H1 (cell line): ENCODE data around the gene TXNL4A. TPM values are rescaled to one million over a fixed set of nuclear protein-coding genes. Genes with fewer than 3 reads are reported as not detected.

ENCODE experiments used
- BRCA1 ChIP-seq: IDR thresholded peaks from 2 replicates; pipeline ENCODE4 v1.6.1; 2012; ENCODE audit warnings: low read depth, low read length, improper control_type of control experiment
- CHD1 ChIP-seq: IDR thresholded peaks from 2 replicates; pipeline ENCODE4 v1.6.1; 2012; ENCODE audit warnings: low read depth, low read length, improper control_type of control experiment
- CREB1 ChIP-seq: IDR thresholded peaks from 2 replicates; pipeline ENCODE4 v1.6.1; 2012; ENCODE audit warnings: inconsistent platforms
- SIRT6 ChIP-seq: IDR thresholded peaks from one replicate; pipeline ENCODE4 v1.7.1; 2012; ENCODE audit warnings: low read length, inconsistent platforms
- SIX5 ChIP-seq: IDR thresholded peaks from 2 replicates; pipeline ENCODE4 v1.6.1; 2011; ENCODE audit warnings: mild to moderate bottlenecking, low read depth, low read length
- TBP ChIP-seq: IDR thresholded peaks from 2 replicates; pipeline ENCODE4 v1.6.1; 2011; ENCODE audit warnings: low read depth, low read length, improper control_type of control experiment
- polyA plus RNA-seq, 7 experiments: library from polyadenylated mRNA; depleted of rRNA in 3 of 7; stranded (reverse) in 5 of 7; unstranded in 2 of 7; fragments of >200 nt in 5 of 7; fragments of 200-250 nt in 2 of 7; gene quantifications; 1 replicate in 5 of 7; 2 replicates in 1 of 7; 4 replicates in 1 of 7; pipeline versions ENCODE4 v1.2.1 to v1.2.3, GENCODE V29; 2011 to 2013; ENCODE audit warnings: missing spikeins in 2 of 7, mixed read lengths in 2 of 7
- total RNA-seq: library from RNA; stranded (reverse); fragmentation: NEBNext Ultra II Directional; extraction: Animal tissue kit (Norgen Biotek cat#: 25700); gene quantifications from 2 replicates; pipeline ENCODE4 v1.2.1, GENCODE V29; 2021
- TF ChIP-seq, protein P1 (sequence below): fragments of 300-600 bp; sonication (generic); IDR thresholded peaks from 2 replicates; pipeline ENCODE4 v1.7.1; 2012; ENCODE audit warnings: low read length, moderate library complexity, mild to moderate bottlenecking, inconsistent platforms; ENCODE audit not compliant: insufficient replicate concordance
- TF ChIP-seq, protein P2 (sequence below): IDR thresholded peaks from 2 replicates; pipeline ENCODE4 v1.6.1; 2012; ENCODE audit warnings: inconsistent platforms

Gene TXNL4A
- total and polyA plus RNA-seq, 2 of the 8 experiments (the other 6 are each of a cell fraction or from before 2014, with no cell fraction given), result 169 to 181 TPM

DNA sequence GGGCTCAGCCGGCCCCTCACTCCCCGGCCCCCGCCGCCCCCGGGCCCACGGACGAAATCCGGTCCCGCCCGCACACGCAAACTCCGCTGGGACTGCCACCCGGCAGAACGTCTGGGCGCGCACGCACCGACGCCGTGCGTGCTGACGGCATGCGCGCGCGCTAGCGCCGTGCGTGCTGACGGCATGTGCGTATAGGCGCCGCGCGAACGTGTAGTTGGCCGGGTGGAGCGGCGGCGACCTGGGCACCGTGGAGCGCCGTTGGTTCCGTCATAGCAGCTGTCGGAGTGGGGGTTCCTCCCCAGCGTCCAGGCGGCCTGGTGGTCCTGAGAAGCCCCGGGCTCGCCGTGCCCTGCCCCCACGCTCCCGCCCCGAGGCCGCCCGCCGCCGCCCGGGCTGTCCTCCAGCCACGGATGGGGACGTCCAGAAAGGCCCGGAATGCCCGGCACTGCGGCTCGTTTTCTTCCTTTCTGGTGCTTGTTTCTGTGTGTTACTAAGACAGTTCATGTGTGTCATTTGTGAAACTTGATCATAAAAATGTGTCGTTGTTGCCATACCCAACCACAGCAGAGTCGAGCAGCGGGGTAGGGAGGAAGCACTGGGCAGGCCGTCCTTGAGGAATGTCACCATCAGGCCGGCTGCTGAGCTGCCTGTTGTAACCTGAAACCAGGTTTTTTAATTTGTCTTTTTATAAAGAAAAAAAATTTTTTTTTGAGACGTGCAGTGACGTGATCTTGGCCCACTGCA is at the start of gene TXNL4A (continued):
- TF ChIP-seq, protein P1, sequence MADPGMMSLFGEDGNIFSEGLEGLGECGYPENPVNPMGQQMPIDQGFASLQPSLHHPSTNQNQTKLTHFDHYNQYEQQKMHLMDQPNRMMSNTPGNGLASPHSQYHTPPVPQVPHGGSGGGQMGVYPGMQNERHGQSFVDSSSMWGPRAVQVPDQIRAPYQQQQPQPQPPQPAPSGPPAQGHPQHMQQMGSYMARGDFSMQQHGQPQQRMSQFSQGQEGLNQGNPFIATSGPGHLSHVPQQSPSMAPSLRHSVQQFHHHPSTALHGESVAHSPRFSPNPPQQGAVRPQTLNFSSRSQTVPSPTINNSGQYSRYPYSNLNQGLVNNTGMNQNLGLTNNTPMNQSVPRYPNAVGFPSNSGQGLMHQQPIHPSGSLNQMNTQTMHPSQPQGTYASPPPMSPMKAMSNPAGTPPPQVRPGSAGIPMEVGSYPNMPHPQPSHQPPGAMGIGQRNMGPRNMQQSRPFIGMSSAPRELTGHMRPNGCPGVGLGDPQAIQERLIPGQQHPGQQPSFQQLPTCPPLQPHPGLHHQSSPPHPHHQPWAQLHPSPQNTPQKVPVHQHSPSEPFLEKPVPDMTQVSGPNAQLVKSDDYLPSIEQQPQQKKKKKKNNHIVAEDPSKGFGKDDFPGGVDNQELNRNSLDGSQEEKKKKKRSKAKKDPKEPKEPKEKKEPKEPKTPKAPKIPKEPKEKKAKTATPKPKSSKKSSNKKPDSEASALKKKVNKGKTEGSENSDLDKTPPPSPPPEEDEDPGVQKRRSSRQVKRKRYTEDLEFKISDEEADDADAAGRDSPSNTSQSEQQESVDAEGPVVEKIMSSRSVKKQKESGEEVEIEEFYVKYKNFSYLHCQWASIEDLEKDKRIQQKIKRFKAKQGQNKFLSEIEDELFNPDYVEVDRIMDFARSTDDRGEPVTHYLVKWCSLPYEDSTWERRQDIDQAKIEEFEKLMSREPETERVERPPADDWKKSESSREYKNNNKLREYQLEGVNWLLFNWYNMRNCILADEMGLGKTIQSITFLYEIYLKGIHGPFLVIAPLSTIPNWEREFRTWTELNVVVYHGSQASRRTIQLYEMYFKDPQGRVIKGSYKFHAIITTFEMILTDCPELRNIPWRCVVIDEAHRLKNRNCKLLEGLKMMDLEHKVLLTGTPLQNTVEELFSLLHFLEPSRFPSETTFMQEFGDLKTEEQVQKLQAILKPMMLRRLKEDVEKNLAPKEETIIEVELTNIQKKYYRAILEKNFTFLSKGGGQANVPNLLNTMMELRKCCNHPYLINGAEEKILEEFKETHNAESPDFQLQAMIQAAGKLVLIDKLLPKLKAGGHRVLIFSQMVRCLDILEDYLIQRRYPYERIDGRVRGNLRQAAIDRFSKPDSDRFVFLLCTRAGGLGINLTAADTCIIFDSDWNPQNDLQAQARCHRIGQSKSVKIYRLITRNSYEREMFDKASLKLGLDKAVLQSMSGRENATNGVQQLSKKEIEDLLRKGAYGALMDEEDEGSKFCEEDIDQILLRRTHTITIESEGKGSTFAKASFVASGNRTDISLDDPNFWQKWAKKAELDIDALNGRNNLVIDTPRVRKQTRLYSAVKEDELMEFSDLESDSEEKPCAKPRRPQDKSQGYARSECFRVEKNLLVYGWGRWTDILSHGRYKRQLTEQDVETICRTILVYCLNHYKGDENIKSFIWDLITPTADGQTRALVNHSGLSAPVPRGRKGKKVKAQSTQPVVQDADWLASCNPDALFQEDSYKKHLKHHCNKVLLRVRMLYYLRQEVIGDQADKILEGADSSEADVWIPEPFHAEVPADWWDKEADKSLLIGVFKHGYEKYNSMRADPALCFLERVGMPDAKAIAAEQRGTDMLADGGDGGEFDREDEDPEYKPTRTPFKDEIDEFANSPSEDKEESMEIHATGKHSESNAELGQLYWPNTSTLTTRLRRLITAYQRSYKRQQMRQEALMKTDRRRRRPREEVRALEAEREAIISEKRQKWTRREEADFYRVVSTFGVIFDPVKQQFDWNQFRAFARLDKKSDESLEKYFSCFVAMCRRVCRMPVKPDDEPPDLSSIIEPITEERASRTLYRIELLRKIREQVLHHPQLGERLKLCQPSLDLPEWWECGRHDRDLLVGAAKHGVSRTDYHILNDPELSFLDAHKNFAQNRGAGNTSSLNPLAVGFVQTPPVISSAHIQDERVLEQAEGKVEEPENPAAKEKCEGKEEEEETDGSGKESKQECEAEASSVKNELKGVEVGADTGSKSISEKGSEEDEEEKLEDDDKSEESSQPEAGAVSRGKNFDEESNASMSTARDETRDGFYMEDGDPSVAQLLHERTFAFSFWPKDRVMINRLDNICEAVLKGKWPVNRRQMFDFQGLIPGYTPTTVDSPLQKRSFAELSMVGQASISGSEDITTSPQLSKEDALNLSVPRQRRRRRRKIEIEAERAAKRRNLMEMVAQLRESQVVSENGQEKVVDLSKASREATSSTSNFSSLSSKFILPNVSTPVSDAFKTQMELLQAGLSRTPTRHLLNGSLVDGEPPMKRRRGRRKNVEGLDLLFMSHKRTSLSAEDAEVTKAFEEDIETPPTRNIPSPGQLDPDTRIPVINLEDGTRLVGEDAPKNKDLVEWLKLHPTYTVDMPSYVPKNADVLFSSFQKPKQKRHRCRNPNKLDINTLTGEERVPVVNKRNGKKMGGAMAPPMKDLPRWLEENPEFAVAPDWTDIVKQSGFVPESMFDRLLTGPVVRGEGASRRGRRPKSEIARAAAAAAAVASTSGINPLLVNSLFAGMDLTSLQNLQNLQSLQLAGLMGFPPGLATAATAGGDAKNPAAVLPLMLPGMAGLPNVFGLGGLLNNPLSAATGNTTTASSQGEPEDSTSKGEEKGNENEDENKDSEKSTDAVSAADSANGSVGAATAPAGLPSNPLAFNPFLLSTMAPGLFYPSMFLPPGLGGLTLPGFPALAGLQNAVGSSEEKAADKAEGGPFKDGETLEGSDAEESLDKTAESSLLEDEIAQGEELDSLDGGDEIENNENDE, result no peak
- TF ChIP-seq CREB1, result peak; percentile 94
- no peak for TF ChIP-seq SIX5
- no peak for TF ChIP-seq CHD1
- no peak for TF ChIP-seq SIRT6
- peak; percentile 68; the same call in 1 of the 2 replicates for TF ChIP-seq TBP
- TF ChIP-seq, protein P2, sequence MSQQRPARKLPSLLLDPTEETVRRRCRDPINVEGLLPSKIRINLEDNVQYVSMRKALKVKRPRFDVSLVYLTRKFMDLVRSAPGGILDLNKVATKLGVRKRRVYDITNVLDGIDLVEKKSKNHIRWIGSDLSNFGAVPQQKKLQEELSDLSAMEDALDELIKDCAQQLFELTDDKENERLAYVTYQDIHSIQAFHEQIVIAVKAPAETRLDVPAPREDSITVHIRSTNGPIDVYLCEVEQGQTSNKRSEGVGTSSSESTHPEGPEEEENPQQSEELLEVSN, result peak; percentile 67
- TF ChIP-seq BRCA1, result no peak
